Endothelial cell (in vitro differentiated cells): ENCODE results near the gene DHX35. TPM values are rescaled to one million over a fixed set of nuclear protein-coding genes. Genes with fewer than 3 reads are reported as not detected.
A peak's percentile ranks its signal among the peaks of the same experiment; 100 is the strongest.

Source experiments
- DNase-seq: peaks from one replicate; pipeline ENCODE4 v3.0.0; 2021; ENCODE audit warnings: low spot score
- H3K27ac Mint-ChIP-seq: one replicate; pipeline ENCODE4 v1.8.0; 2021; ENCODE audit warnings: mixed read lengths, inconsistent platforms; ENCODE audit not compliant: unreplicated experiment
- H3K27me3 Mint-ChIP-seq: one replicate; pipeline ENCODE4 v1.8.0; 2021; ENCODE audit warnings: mild to moderate bottlenecking, moderate library complexity, mixed read lengths, inconsistent platforms; ENCODE audit not compliant: unreplicated experiment
- H3K36me3 Mint-ChIP-seq: one replicate; pipeline ENCODE4 v1.8.0; 2021; ENCODE audit warnings: mild to moderate bottlenecking, low read depth, mixed read lengths, inconsistent platforms; ENCODE audit not compliant: unreplicated experiment
- H3K4me1 Mint-ChIP-seq: one replicate; pipeline ENCODE4 v1.8.0; 2021; ENCODE audit warnings: mild to moderate bottlenecking, mixed read lengths, inconsistent platforms; ENCODE audit not compliant: unreplicated experiment
- H3K4me3 Mint-ChIP-seq: one replicate; pipeline ENCODE4 v1.8.0; 2021; ENCODE audit warnings: mild to moderate bottlenecking, mixed read lengths, inconsistent platforms; ENCODE audit not compliant: unreplicated experiment
- H3K9me3 Mint-ChIP-seq: one replicate; pipeline ENCODE4 v1.8.0; 2021; ENCODE audit warnings: mixed read lengths, inconsistent platforms; ENCODE audit not compliant: unreplicated experiment
- CTCF ChIP-seq: fragments of 200-600 bp; sonication (generic); IDR thresholded peaks from one replicate; pipeline ENCODE4 v1.5.0; 2021; ENCODE audit warnings: antibody characterized with exemption; ENCODE audit not compliant: unreplicated experiment
- total RNA-seq: library from RNA; stranded (reverse); fragmentation: NEBNext Ultra II Directional; extraction: Animal tissue kit (Norgen Biotek cat#: 25700); gene quantifications from one replicate; pipeline ENCODE4 v1.2.1, GENCODE V29; 2021; ENCODE audit not compliant: unreplicated experiment

DHX35 gene
- total RNA-seq, 1 donor from 2014 or later, result 10.5 TPM

- DNase-seq, result peak; percentile 85
- Mint-ChIP-seq H3K4me3 (no peak overlapping the region), H3K27ac (no peak overlapping the region), H3K36me3 (peaks cover 3% of the 10 kb centered on the region), H3K9me3 (no peaks in the 10 kb centered on the region), H3K4me1 (no peaks in the 10 kb centered on the region), H3K27me3 (peaks cover 2% of the 10 kb centered on the region)
- TF ChIP-seq CTCF, result peak; percentile 89
These were observed 86.0 kb downstream of the DHX35 start for GRCh38 chr20:39048000-39048696.

GRCh38 chr20:39049148-39049547, 87.0 kb downstream of the DHX35 start:
- DNase-seq, result no peak
- peaks cover 2% of the 10 kb centered on the region for H3K27me3 Mint-ChIP-seq
- no peaks in the 10 kb centered on the region for H3K4me1 Mint-ChIP-seq
- no peak for TF ChIP-seq CTCF
- H3K9me3 Mint-ChIP-seq, result no peaks in the 10 kb centered on the region
- no peak overlapping the region for H3K27ac Mint-ChIP-seq
- H3K4me3 Mint-ChIP-seq, result no peak overlapping the region
- H3K36me3 Mint-ChIP-seq, result no peaks in the 10 kb centered on the region

- Mint-ChIP-seq H3K4me3 (peak overlapping the region; percentile 89), H3K9me3 (no peaks in the 10 kb centered on the region), H3K4me1 (no peaks in the 10 kb centered on the region), H3K27me3 (peaks cover 2% of the 10 kb centered on the region), H3K36me3 (no peaks in the 10 kb centered on the region), H3K27ac (peak overlapping the region; percentile 68)
- peak; percentile 86 for DNase-seq
- peak; percentile 98 for TF ChIP-seq CTCF
These were observed 87.8 kb downstream of the DHX35 start for GRCh38 chr20:39049684-39050554.

- Mint-ChIP-seq H3K27me3 (peaks cover 2% of the 10 kb centered on the region), H3K4me3 (peak overlapping the region; percentile 83), H3K27ac (no peak overlapping the region), H3K4me1 (no peaks in the 10 kb centered on the region), H3K36me3 (no peaks in the 10 kb centered on the region), H3K9me3 (no peaks in the 10 kb centered on the region)
- DNase-seq, result no peak
- TF ChIP-seq CTCF, result no peak
These were observed 88.4 kb downstream of the DHX35 start for GRCh38 chr20:39050555-39050902.

GRCh38 chr20:39052676-39053075, 90.5 kb downstream of the DHX35 start:
- H3K27ac Mint-ChIP-seq, result no peak overlapping the region
- no peaks in the 10 kb centered on the region for H3K9me3 Mint-ChIP-seq
- peaks cover 2% of the 10 kb centered on the region for H3K27me3 Mint-ChIP-seq
- no peak for DNase-seq
- no peaks in the 10 kb centered on the region for H3K36me3 Mint-ChIP-seq
- no peaks in the 10 kb centered on the region for H3K4me1 Mint-ChIP-seq
- no peak overlapping the region for H3K4me3 Mint-ChIP-seq
- TF ChIP-seq CTCF, result no peak
